Ovary (tissue), 9 donors: ENCODE results near the gene DPF3. TPM values are rescaled to one million over a fixed set of nuclear protein-coding genes. Genes with fewer than 3 reads are reported as not detected.

Experiments
- DNase-seq, 5 donors: peaks; one replicate each; pipeline ENCODE4 v3.0.0-alpha.2; 2019 to 2020
- H3K27ac ChIP-seq, 2 donors: fragments of 200-600 bp; one replicate each; pipeline versions ENCODE4 v1.5.1 to v1.8.0; 2019 to 2022
- H3K27me3 ChIP-seq: fragments of 200-600 bp; one replicate; pipeline ENCODE4 v1.8.0; 2022
- H3K36me3 ChIP-seq: fragments of 200-600 bp; sonication (generic); one replicate; pipeline ENCODE4 v1.5.1; 2019
- H3K4me1 ChIP-seq: one replicate; pipeline ENCODE4 v1.8.1; 2013; ENCODE audit warnings: mild to moderate bottlenecking, moderate library complexity; ENCODE audit not compliant: insufficient read depth
- H3K4me3 ChIP-seq: fragments of 200-600 bp; sonication (generic); one replicate; pipeline ENCODE4 v1.5.1; 2017
- H3K9me3 ChIP-seq, 2 donors: fragments of 200-600 bp in 1 of 2; sonication (generic) in 1 of 2; one replicate each; pipeline versions ENCODE4 v1.5.1 to v1.8.1; 2013 to 2019; ENCODE audit warnings: mild to moderate bottlenecking in 1 of 2, moderate library complexity in 1 of 2
- EP300 ChIP-seq: sonication (generic); formaldehyde crosslinking; IDR thresholded peaks from one replicate; pipeline ENCODE4 v1.6.1; 2017; ENCODE audit warnings: antibody characterized with exemption
- POLR2A ChIP-seq: fragments of 450-650 bp; IDR thresholded peaks from one replicate; pipeline ENCODE4 v1.6.1; 2017; ENCODE audit warnings: antibody characterized with exemption, mild to moderate bottlenecking, moderate library complexity
- WGBS, 3 donors: extraction: QIAGEN DNeasy Blood & Tissue Kit in 1 of 3; methylation state at CpG; one replicate each; pipeline versions ENCODE4 v1.1.5 to v1.1.7; 2013 to 2017; 5-methylcytosine and 5-hydroxymethylcytosine counted together
- intact Hi-C, 4 donors: fragments of 100-400 bp; cut with DNase I; formaldehyde crosslinking; loops; one replicate each; pipeline versions ENCODE4 v1.11.0 to v1.15.1; 2022 to 2023
- polyA plus RNA-seq, 2 donors: library from polyadenylated mRNA; stranded (reverse); fragments of 200-250 nt in 1 of 2; fragments of 350-450 nt in 1 of 2; fragmentation: Illumina TruSeq in 1 of 2; extraction: RNeasy Lipid Tissue Mini Kit (QIAGEN cat#74804) in 1 of 2; gene quantifications; one replicate each; pipeline ENCODE4 v1.2.3, GENCODE V29; 2013 to 2014
- total RNA-seq, 7 donors: library from RNA; depleted of rRNA in 2 of 7; stranded (reverse); fragments of >200 nt in 2 of 7; fragmentation: NEBNext Ultra II Directional in 3 of 7; extraction: Animal tissue kit (Norgen Biotek cat#: 25700) in 3 of 7; gene quantifications; one replicate each; pipeline versions ENCODE4 v1.1.0 to v1.2.4, GENCODE V29; 2016 to 2023
- TF ChIP-seq, protein P1 (sequence below), 3 donors: fragments of 450-650 bp in 2 of 3; fragments of 200-600 bp in 1 of 3; IDR thresholded peaks; one replicate each; pipeline versions ENCODE4 v1.5.1 to v1.8.0; 2016 to 2022; ENCODE audit warnings: antibody characterized with exemption in 3 of 3, mild to moderate bottlenecking in 1 of 3
- donor health status: DM: no; HTN: no; CAD: no; lungs with moderate emphysema.
- donor health status: DM: no; HTN: no; CAD: no.
- donor health status: Bipolar disorder and iron deficiency.
- donor health status: DM: yes; HTN: yes; CAD: no.
- donor health status: DM: no; HTN: no; CAD: no.
- donor health status: DM: yes; HTN: yes; CAD: no.

The DPF3 gene
- total and polyA plus RNA-seq, 9 donors = 6.3 to 34.4 (median 21.9) TPM

DNA sequence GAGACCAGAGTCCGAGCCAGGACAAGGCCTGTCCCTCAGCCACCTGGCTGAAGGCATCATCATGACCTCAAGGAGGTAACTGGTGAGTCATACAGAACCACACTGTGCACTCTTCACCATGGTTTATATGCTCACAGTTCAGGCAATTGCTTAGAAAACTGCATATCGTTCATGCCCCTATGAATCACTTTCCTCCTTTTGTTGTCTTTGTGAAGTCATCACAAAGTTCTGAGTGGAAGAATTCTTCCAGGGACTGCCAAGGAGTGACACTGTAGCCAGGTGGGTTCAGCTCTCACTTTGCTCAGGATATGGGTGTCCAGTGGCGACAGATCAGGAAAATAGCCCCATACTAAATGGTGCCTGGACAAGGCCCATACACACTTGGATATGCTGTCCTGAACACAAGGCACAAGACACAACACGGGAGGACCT is 92.5 kb downstream of the DPF3 start:
- DNase-seq = no peak
- Histone ChIP-seq H3K4me1 (no peaks in the 10 kb centered on the region), H3K36me3 (no peaks in the 10 kb centered on the region), H3K4me3 (no peak overlapping the region), H3K27ac (no peak overlapping the region), H3K9me3 (no peaks in the 10 kb centered on the region), H3K27me3 (no peaks in the 10 kb centered on the region)
- TF ChIP-seq, protein P1, sequence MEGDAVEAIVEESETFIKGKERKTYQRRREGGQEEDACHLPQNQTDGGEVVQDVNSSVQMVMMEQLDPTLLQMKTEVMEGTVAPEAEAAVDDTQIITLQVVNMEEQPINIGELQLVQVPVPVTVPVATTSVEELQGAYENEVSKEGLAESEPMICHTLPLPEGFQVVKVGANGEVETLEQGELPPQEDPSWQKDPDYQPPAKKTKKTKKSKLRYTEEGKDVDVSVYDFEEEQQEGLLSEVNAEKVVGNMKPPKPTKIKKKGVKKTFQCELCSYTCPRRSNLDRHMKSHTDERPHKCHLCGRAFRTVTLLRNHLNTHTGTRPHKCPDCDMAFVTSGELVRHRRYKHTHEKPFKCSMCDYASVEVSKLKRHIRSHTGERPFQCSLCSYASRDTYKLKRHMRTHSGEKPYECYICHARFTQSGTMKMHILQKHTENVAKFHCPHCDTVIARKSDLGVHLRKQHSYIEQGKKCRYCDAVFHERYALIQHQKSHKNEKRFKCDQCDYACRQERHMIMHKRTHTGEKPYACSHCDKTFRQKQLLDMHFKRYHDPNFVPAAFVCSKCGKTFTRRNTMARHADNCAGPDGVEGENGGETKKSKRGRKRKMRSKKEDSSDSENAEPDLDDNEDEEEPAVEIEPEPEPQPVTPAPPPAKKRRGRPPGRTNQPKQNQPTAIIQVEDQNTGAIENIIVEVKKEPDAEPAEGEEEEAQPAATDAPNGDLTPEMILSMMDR (IDR thresholded peaks at IDR 0.05) = no peak
- TF ChIP-seq EP300 (no peak), POLR2A (no peak)
- intact Hi-C loops = no loop called here
- WGBS, 3 donors = 61 to 65% (median 63%) methylated on average over 4 of the region's 4 CpGs

DNA sequence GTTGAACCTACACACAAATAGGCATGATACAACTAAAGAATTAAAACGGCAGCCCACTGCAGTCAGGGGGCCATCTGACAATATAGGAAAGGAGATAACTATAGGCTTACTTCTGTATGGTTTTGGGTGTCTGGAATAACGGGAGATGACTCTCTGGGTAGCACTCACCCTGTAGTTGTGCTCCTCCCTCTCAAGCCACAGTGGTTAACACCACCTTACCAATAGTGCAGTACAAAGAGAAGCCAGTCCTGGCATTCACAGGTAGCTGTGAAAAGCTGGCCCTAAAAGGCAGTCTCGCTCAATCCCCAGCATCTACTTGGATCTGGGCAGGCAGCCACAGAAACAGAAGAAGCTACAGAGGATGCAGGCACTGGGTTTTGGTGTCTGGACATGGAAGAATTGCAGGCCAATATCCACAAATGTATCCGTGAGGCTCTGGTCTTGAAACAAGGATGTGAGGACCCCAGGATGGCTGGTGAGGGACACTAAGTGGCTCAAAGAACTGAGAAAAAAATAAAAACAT is 93.0 kb downstream of the DPF3 start:
- no peak overlapping the region for H3K27ac ChIP-seq

GRCh38 chr14:72800296-72800695 is 93.6 kb downstream of the DPF3 start:
- whole genome bisulfite sequencing, 3 donors = 92 to 94% (median 92%) methylated on average over 2 of the region's 2 CpGs
- intact Hi-C loops = no loop called here

More for the DNA sequence above, 93.0 kb downstream of the DPF3 start:
- no peaks in the 10 kb centered on the region for H3K4me1 ChIP-seq
- intact Hi-C loops = no loop called here
- no peak overlapping the region for H3K4me3 ChIP-seq
- no peaks in the 10 kb centered on the region for H3K27me3 ChIP-seq
- no peaks in the 10 kb centered on the region for H3K36me3 ChIP-seq
- TF ChIP-seq, protein P1 (IDR thresholded peaks at IDR 0.05) = no peak
- TF ChIP-seq EP300 = no peak
- TF ChIP-seq POLR2A = no peak
- WGBS, 3 donors = 80 to 89% (median 86%) methylated on average over 4 of the region's 4 CpGs
- DNase-seq = no peak
- no peaks in the 10 kb centered on the region for H3K9me3 ChIP-seq

GRCh38 chr14:72796935-72797334 is 97.0 kb downstream of the DPF3 start:
- no peak for TF ChIP-seq POLR2A
- TF ChIP-seq, protein P1 (IDR thresholded peaks at IDR 0.05) = no peak
- no peak for TF ChIP-seq EP300
- WGBS, 3 donors = 96 to 98% (median 97%) methylated on average over 6 of the region's 6 CpGs

More at GRCh38 chr14:72800296-72800695, 93.6 kb downstream of the DPF3 start:
- TF ChIP-seq POLR2A (no peak), EP300 (no peak)
- TF ChIP-seq, protein P1 (IDR thresholded peaks at IDR 0.05) = no peak
- no peaks in the 10 kb centered on the region for H3K27me3 ChIP-seq
- no peaks in the 10 kb centered on the region for H3K4me1 ChIP-seq
- H3K27ac ChIP-seq = no peak overlapping the region
- no peaks in the 10 kb centered on the region for H3K36me3 ChIP-seq
- H3K4me3 ChIP-seq = no peak overlapping the region
- no peak for DNase-seq
- no peaks in the 10 kb centered on the region for H3K9me3 ChIP-seq

More at GRCh38 chr14:72796935-72797334, 97.0 kb downstream of the DPF3 start:
- no peaks in the 10 kb centered on the region for H3K36me3 ChIP-seq
- intact Hi-C loops = no loop called here
- no peaks in the 10 kb centered on the region for H3K9me3 ChIP-seq
- H3K4me1 ChIP-seq = peaks cover 18% of the 10 kb centered on the region
- no peaks in the 10 kb centered on the region for H3K27me3 ChIP-seq
- no peak for DNase-seq
- no peak overlapping the region for H3K4me3 ChIP-seq
- no peak overlapping the region for H3K27ac ChIP-seq
